Astrocyte of the cerebellum (primary cell): Measurements from ENCODE around the gene SMARCA1.

Experiments
- DNase-seq: peaks from one replicate; pipeline ENCODE4 v3.0.0-alpha.2; 2011; ENCODE audit warnings: low read depth
- H3K4me3 ChIP-seq: 2 replicates; pipeline ENCODE4 v1.5.1; 2011; ENCODE audit warnings: mild to moderate bottlenecking, low read depth, low read length, moderate library complexity
- CTCF ChIP-seq: IDR thresholded peaks from 2 replicates; pipeline ENCODE4 v1.5.1; 2012; ENCODE audit warnings: low read length, low read depth, moderate library complexity, mild to moderate bottlenecking; ENCODE audit errors: missing control alignments
- in situ Hi-C: cut with HindIII; loops from 2 replicates; pipeline ENCODE4 v1.10.0; 2017; ENCODE audit warnings: low sequenced_read_pairs

Gene SMARCA1

GRCh38 chrX:129403974-129404669, 119.2 kb downstream of the SMARCA1 start:
- no peak overlapping the region for H3K4me3 ChIP-seq
- no peak for DNase-seq
- no peak for TF ChIP-seq CTCF
- in situ Hi-C loops = no loop called here
